ENCODE data around the gene KLKB1.
A peak's percentile ranks its signal among the peaks of the same experiment; 100 is the strongest.
"Not testable (repeated sequence)": the region's sequence is repeated elsewhere in the genome, so short reads cannot be mapped to it uniquely, and the experiment has no call there.

The KLKB1 gene

GRCh38 chr4:186227744-186228513, 622 bp downstream of the KLKB1 start:
- no peak for DNase-seq

GRCh38 chr4:186228514-186228894, 1.2 kb downstream of the KLKB1 start:
- no peak for DNase-seq

- no peak for DNase-seq
Measured at GRCh38 chr4:186234367-186234766, 7.1 kb downstream of the KLKB1 start.

- no peak for DNase-seq
Measured at GRCh38 chr4:186236126-186236525, 8.8 kb downstream of the KLKB1 start.

- no peak for DNase-seq
Measured at GRCh38 chr4:186240452-186240847, 13.1 kb downstream of the KLKB1 start.

- DNase-seq: no peak
Measured at GRCh38 chr4:186240848-186241491, 13.7 kb downstream of the KLKB1 start.

GRCh38 chr4:186241616-186242015, 14.3 kb downstream of the KLKB1 start:
- no peak for DNase-seq

- not testable (repeated sequence) for DNase-seq
Measured at GRCh38 chr4:186242031-186242430, 14.7 kb downstream of the KLKB1 start.

- no peak for DNase-seq
Measured at GRCh38 chr4:186243331-186243730, 16.0 kb downstream of the KLKB1 start.

- DNase-seq: no peak
Measured at GRCh38 chr4:186244835-186245234, 17.5 kb downstream of the KLKB1 start.

GRCh38 chr4:186247062-186247752, 19.9 kb downstream of the KLKB1 start:
- DNase-seq: not testable (repeated sequence)

GRCh38 chr4:186248643-186249042, 21.3 kb downstream of the KLKB1 start:
- no peak for DNase-seq

GRCh38 chr4:186249785-186250754, 22.8 kb downstream of the KLKB1 start:
- DNase-seq: no peak

- no peak for DNase-seq
Measured at GRCh38 chr4:186250760-186251159, 23.5 kb downstream of the KLKB1 start.

GRCh38 chr4:186255122-186255521, 27.8 kb downstream of the KLKB1 start:
- no peak for DNase-seq

GRCh38 chr4:186258216-186258811, 31.0 kb downstream of the KLKB1 start:
- DNase-seq: peak; percentile 21

- no peak for DNase-seq
Measured at GRCh38 chr4:186260117-186260503, 32.8 kb downstream of the KLKB1 start.

GRCh38 chr4:186260504-186261448, 33.5 kb downstream of the KLKB1 start:
- DNase-seq: no peak

- DNase-seq: no peak
Measured at GRCh38 chr4:186264660-186265059, 37.4 kb downstream of the KLKB1 start.

- not testable (repeated sequence) for DNase-seq
Measured at GRCh38 chr4:186265250-186265649, 37.9 kb downstream of the KLKB1 start.

Data from OCI-M1 (cell line).